Measurements from ENCODE around the gene ZNF888.
A peak's percentile ranks its signal among the peaks of the same experiment; 100 is the strongest.

DNA sequence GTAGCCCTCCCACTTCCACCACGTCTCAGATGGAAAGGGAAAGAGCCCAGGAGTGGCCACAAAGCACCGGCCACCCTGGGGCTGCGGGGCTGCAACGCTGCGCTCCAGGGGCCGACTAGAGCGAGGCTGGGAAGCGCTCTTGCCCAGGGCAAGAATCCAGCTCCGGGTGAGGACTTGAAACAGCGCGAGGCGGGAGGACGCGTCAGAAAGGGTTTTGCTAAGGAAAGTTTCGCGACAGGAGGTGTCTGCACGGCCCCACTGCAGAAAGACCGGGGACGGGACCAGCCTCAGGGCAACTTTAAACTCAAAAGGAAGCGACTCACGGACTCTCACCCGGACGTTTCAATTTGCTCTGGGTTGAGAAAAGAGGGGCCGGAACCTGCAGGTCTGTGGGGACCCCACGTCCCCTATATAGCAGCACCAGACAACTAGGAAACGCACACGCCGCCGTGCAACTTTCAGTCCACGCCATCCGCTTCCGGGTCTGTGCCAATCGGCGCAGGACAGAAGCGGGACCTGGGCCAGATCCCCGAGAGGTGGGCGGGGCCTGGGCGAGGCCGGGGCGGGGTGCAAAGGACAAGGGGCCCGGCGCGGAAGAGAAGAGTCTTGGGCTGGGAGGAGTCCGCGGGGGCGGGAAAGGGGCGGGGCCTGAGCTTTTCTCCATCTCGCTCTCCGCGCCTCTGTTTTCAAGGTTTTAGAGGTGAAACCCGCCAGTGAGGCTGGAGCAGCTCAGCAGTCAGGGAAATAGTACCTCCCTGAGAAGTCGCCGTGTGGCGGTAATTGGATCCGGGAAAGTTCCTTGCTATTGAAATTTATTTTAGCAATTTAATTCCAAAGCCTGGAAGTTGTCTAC lies 39.4 kb upstream of the ZNF888 start, which contains the start of gene ZNF816:
- peak; percentile 15 to 21 for TF ChIP-seq POLR2A (IDR thresholded peaks at IDR 0.05)
- TF ChIP-seq, protein P1, sequence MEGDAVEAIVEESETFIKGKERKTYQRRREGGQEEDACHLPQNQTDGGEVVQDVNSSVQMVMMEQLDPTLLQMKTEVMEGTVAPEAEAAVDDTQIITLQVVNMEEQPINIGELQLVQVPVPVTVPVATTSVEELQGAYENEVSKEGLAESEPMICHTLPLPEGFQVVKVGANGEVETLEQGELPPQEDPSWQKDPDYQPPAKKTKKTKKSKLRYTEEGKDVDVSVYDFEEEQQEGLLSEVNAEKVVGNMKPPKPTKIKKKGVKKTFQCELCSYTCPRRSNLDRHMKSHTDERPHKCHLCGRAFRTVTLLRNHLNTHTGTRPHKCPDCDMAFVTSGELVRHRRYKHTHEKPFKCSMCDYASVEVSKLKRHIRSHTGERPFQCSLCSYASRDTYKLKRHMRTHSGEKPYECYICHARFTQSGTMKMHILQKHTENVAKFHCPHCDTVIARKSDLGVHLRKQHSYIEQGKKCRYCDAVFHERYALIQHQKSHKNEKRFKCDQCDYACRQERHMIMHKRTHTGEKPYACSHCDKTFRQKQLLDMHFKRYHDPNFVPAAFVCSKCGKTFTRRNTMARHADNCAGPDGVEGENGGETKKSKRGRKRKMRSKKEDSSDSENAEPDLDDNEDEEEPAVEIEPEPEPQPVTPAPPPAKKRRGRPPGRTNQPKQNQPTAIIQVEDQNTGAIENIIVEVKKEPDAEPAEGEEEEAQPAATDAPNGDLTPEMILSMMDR (IDR thresholded peaks at IDR 0.05 in 4 of 5, conservative IDR thresholded peaks at IDR 0.05 in 1 of 5) = no peak

Data from gastrocnemius medialis (tissue), 4 donors.